Prostate gland (tissue), 2 donors: ENCODE data around the gene PER1. TPM values are rescaled to one million over a fixed set of nuclear protein-coding genes. Genes with fewer than 3 reads are reported as not detected.
A peak's percentile ranks its signal among the peaks of the same experiment; 100 is the strongest.

Experiments used
- DNase-seq: peaks from one replicate; pipeline ENCODE4 v3.0.0-alpha.2; 2019; ENCODE audit warnings: low spot score
- H3K27ac ChIP-seq, 2 donors: fragments of 200-600 bp; sonication (generic); 2 replicates each; pipeline ENCODE4 v1.5.1; 2017 to 2019
- H3K27me3 ChIP-seq: fragments of 200-600 bp; sonication (generic); replicated peaks from 2 replicates; pipeline ENCODE4 v1.5.1; 2019; ENCODE audit not compliant: insufficient read depth
- H3K36me3 ChIP-seq, 2 donors: fragments of 200-600 bp; sonication (generic); 1 replicate in 1 of 2; 2 replicates in 1 of 2; pipeline versions ENCODE4 v1.5.1 to v1.8.1; 2017 to 2019
- H3K4me1 ChIP-seq: fragments of 200-600 bp; sonication (generic); replicated peaks from 2 replicates; pipeline ENCODE4 v1.5.1; 2019
- H3K4me3 ChIP-seq, 2 donors: fragments of 200-600 bp; sonication (generic); 2 replicates each; pipeline ENCODE4 v1.5.1; 2017 to 2019
- H3K9me3 ChIP-seq: fragments of 200-600 bp; sonication (generic); 2 replicates; pipeline ENCODE4 v1.5.1; 2017
- CTCF ChIP-seq, 4 experiments: fragments of 200-600 bp in 2 of 4; fragments of 450-650 bp in 2 of 4; sonication (generic) in 2 of 4; IDR thresholded peaks; 1 replicate in 3 of 4; 2 replicates in 1 of 4; pipeline ENCODE4 v1.5.1; 2016 to 2019; ENCODE audit warnings: antibody characterized with exemption in 4 of 4, mild to moderate bottlenecking in 2 of 4, moderate library complexity in 2 of 4
- POLR2A ChIP-seq: fragments of 450-650 bp; IDR thresholded peaks from one replicate; pipeline ENCODE4 v1.6.1; 2016; ENCODE audit warnings: antibody characterized with exemption, mild to moderate bottlenecking
- POLR2AphosphoS5 ChIP-seq: sonication (generic); formaldehyde crosslinking; IDR thresholded peaks from one replicate; pipeline ENCODE4 v1.6.1; 2017; ENCODE audit warnings: antibody characterized with exemption
- WGBS: methylation state at CpG from one replicate; pipeline ENCODE4 v1.1.5; 2018; 5-methylcytosine and 5-hydroxymethylcytosine counted together
- intact Hi-C: fragments of 100-400 bp; cut with DNase I; formaldehyde crosslinking; loops from one replicate; pipeline ENCODE4 v1.14.2; 2022
- total RNA-seq, 2 donors: library from RNA; depleted of rRNA; stranded (reverse); fragments of >200 nt; gene quantifications; one replicate each; pipeline ENCODE4 v1.1.0, GENCODE V29; 2016

Gene PER1
- total RNA-seq, 2 donors from 2014 or later = 119 to 142 TPM

GRCh38 chr17:8166731-8167130 lies 14.5 kb upstream of the PER1 start:
- whole genome bisulfite sequencing = 47% methylated on average over 6 of the region's 6 CpGs
- no peak for DNase-seq

GRCh38 chr17:8164815-8165131 lies 12.6 kb upstream of the PER1 start:
- peak overlapping the region; percentile 100 for H3K27ac ChIP-seq
- no peaks in the 10 kb centered on the region for H3K27me3 ChIP-seq
- intact Hi-C loops = no loop called here
- no peak for TF ChIP-seq POLR2A
- TF ChIP-seq POLR2AphosphoS5 = no peak
- TF ChIP-seq CTCF (IDR thresholded peaks at IDR 0.05) = no peak
- peaks cover 20% of the 10 kb centered on the region for H3K4me1 ChIP-seq
- H3K4me3 ChIP-seq = no peak overlapping the region
- no peaks in the 10 kb centered on the region for H3K9me3 ChIP-seq
- H3K36me3 ChIP-seq = peaks cover 0 to 2% of the 10 kb centered on the region in 2 donors
- DNase-seq = no peak
- 82% methylated on average over 6 of the region's 6 CpGs for WGBS

More at GRCh38 chr17:8166731-8167130, 14.5 kb upstream of the PER1 start:
- H3K4me3 ChIP-seq = no peak overlapping the region
- H3K27ac ChIP-seq = peak overlapping the region; percentile 40 to 59
- no peaks in the 10 kb centered on the region for H3K36me3 ChIP-seq
- no peaks in the 10 kb centered on the region for H3K27me3 ChIP-seq
- H3K9me3 ChIP-seq = no peaks in the 10 kb centered on the region
- intact Hi-C loops = no loop called here
- TF ChIP-seq CTCF (IDR thresholded peaks at IDR 0.05) = no peak
- TF ChIP-seq POLR2A = no peak
- peak; percentile 68 for TF ChIP-seq POLR2AphosphoS5
- peaks cover 5% of the 10 kb centered on the region for H3K4me1 ChIP-seq

- intact Hi-C loops = no loop called here
- Histone ChIP-seq H3K9me3 (no peaks in the 10 kb centered on the region), H3K4me1 (peaks cover 21% of the 10 kb centered on the region), H3K36me3 (peaks cover 0 to 8% of the 10 kb centered on the region in 2 donors), H3K27ac (peak overlapping the region; percentile 100), H3K27me3 (no peaks in the 10 kb centered on the region), H3K4me3 (no peak overlapping the region)
- 27% methylated on average over 13 of the region's 13 CpGs for WGBS
- TF ChIP-seq CTCF (IDR thresholded peaks at IDR 0.05) (no peak), POLR2A (peak; percentile 17), POLR2AphosphoS5 (peak; percentile 52)
- peak; percentile 49 for DNase-seq
These were observed 12.0 kb upstream of the PER1 start for GRCh38 chr17:8163978-8164814.

- peaks cover 0 to 8% of the 10 kb centered on the region in 2 donors for H3K36me3 ChIP-seq
- no peak for DNase-seq
- H3K4me1 ChIP-seq = peaks cover 21% of the 10 kb centered on the region
- peak overlapping the region; percentile 100 for H3K27ac ChIP-seq
- no peaks in the 10 kb centered on the region for H3K9me3 ChIP-seq
- intact Hi-C loops = no loop called here
- peak overlapping the region; percentile 100 for H3K4me3 ChIP-seq
- H3K27me3 ChIP-seq = no peaks in the 10 kb centered on the region
- WGBS = 6% methylated on average over 42 of the region's 55 CpGs
- no peak for TF ChIP-seq POLR2AphosphoS5
- TF ChIP-seq POLR2A = no peak
- TF ChIP-seq CTCF (IDR thresholded peaks at IDR 0.05) = no peak
These were observed 11.1 kb upstream of the PER1 start for GRCh38 chr17:8162997-8163977.
